Measurements from ENCODE around the gene FAF1. TPM values are rescaled to one million over a fixed set of nuclear protein-coding genes. Genes with fewer than 3 reads are reported as not detected.

The FAF1 gene
- total and polyA plus RNA-seq, 4 donors = 52.9 to 66.9 (median 61.6) TPM

GRCh38 chr1:50659107-50659662 lies 300.9 kb downstream of the FAF1 start:
- Histone ChIP-seq H3K27ac (ENCODE audit: low read depth, low read length) (no peak overlapping the region), H3K27me3 (ENCODE audit: control insufficient read depth, insufficient read depth, low read length) (no peaks in the 10 kb centered on the region), H3K4me1 (ENCODE audit: control insufficient read depth, insufficient read depth, low read length) (no peaks in the 10 kb centered on the region), H3K36me3 (ENCODE audit: control insufficient read depth, insufficient read depth, low read length) (no peaks in the 10 kb centered on the region), H3K9me3 (ENCODE audit: control insufficient read depth, insufficient read depth, low read length) (no peaks in the 10 kb centered on the region), H3K4me3 (ENCODE audit: low read depth, low read length) (no peak overlapping the region)
- no peak for DNase-seq (ENCODE audit: low read depth in 4 of 6, low spot score in 6 of 6)
- 51% methylated on average over 2 of the region's 2 CpGs for WGBS (ENCODE audit: insufficient coverage)

- no peak overlapping the region for H3K27ac ChIP-seq (ENCODE audit: low read depth, low read length)
- no peaks in the 10 kb centered on the region for H3K9me3 ChIP-seq (ENCODE audit: control insufficient read depth, insufficient read depth, low read length)
- DNase-seq (ENCODE audit: low read depth in 4 of 6, low spot score in 6 of 6) = no peak
- H3K4me3 ChIP-seq (ENCODE audit: low read depth, low read length) = no peak overlapping the region
- no peaks in the 10 kb centered on the region for H3K27me3 ChIP-seq (ENCODE audit: control insufficient read depth, insufficient read depth, low read length)
- H3K4me1 ChIP-seq (ENCODE audit: control insufficient read depth, insufficient read depth, low read length) = no peaks in the 10 kb centered on the region
- WGBS (ENCODE audit: insufficient coverage) = no CpG with 5 or more reads among the region's 2 CpGs
- no peaks in the 10 kb centered on the region for H3K36me3 ChIP-seq (ENCODE audit: control insufficient read depth, insufficient read depth, low read length)
Observed at GRCh38 chr1:50658459-50659076, 301.5 kb downstream of the FAF1 start.

GRCh38 chr1:50656931-50657330 lies 303.1 kb downstream of the FAF1 start:
- no peak overlapping the region for H3K4me3 ChIP-seq (ENCODE audit: low read depth, low read length)
- H3K27ac ChIP-seq (ENCODE audit: low read depth, low read length) = no peak overlapping the region
- H3K27me3 ChIP-seq (ENCODE audit: control insufficient read depth, insufficient read depth, low read length) = no peaks in the 10 kb centered on the region
- no peaks in the 10 kb centered on the region for H3K36me3 ChIP-seq (ENCODE audit: control insufficient read depth, insufficient read depth, low read length)
- H3K9me3 ChIP-seq (ENCODE audit: control insufficient read depth, insufficient read depth, low read length) = no peaks in the 10 kb centered on the region
- DNase-seq (ENCODE audit: low read depth in 4 of 6, low spot score in 6 of 6) = no peak
- WGBS (ENCODE audit: insufficient coverage) = 100% methylated on average over 1 of the region's 3 CpGs
- H3K4me1 ChIP-seq (ENCODE audit: control insufficient read depth, insufficient read depth, low read length) = no peaks in the 10 kb centered on the region

GRCh38 chr1:50651476-50652263 lies 308.4 kb downstream of the FAF1 start:
- Histone ChIP-seq H3K27me3 (ENCODE audit: control insufficient read depth, insufficient read depth, low read length) (no peaks in the 10 kb centered on the region), H3K4me3 (ENCODE audit: low read depth, low read length) (no peak overlapping the region), H3K4me1 (ENCODE audit: control insufficient read depth, insufficient read depth, low read length) (no peaks in the 10 kb centered on the region), H3K36me3 (ENCODE audit: control insufficient read depth, insufficient read depth, low read length) (no peaks in the 10 kb centered on the region), H3K9me3 (ENCODE audit: control insufficient read depth, insufficient read depth, low read length) (no peaks in the 10 kb centered on the region), H3K27ac (ENCODE audit: low read depth, low read length) (no peak overlapping the region)
- WGBS (ENCODE audit: insufficient coverage) = 60% methylated on average over 1 of the region's 3 CpGs
- peak in 1 of 6 donors; percentile 35 for DNase-seq (ENCODE audit: low read depth in 4 of 6, low spot score in 6 of 6)

DNA sequence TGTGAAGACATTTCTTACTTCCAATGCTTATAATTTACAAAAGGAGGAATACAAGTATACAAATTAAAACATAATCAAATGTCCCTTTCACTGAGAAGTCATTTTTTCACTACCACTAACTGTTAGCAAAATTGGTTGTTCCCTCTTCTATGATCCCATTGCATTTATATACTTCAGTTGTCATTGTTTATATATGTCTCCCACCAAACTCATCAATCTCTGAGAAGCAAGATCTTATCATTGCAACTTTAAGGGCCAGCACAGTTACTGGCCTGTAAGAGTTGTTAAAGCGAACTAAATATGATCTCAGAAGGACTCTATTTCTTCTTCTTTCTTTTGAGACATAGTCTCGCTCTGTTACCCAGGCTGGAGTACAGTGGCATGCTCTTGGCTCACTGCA lies 313.5 kb downstream of the FAF1 start:
- no peak overlapping the region for H3K27ac ChIP-seq (ENCODE audit: low read depth, low read length)
- 92% methylated on average over 2 of the region's 2 CpGs for WGBS (ENCODE audit: insufficient coverage)
- H3K4me3 ChIP-seq (ENCODE audit: low read depth, low read length) = no peak overlapping the region
- no peak for DNase-seq (ENCODE audit: low read depth in 4 of 6, low spot score in 6 of 6)
- no peaks in the 10 kb centered on the region for H3K36me3 ChIP-seq (ENCODE audit: control insufficient read depth, insufficient read depth, low read length)
- no peaks in the 10 kb centered on the region for H3K27me3 ChIP-seq (ENCODE audit: control insufficient read depth, insufficient read depth, low read length)
- no peaks in the 10 kb centered on the region for H3K9me3 ChIP-seq (ENCODE audit: control insufficient read depth, insufficient read depth, low read length)
- peaks cover 5% of the 10 kb centered on the region for H3K4me1 ChIP-seq (ENCODE audit: control insufficient read depth, insufficient read depth, low read length)

- WGBS (ENCODE audit: insufficient coverage) = no CpG with 5 or more reads among the region's 1 CpG
Observed at GRCh38 chr1:50645139-50645538, 314.9 kb downstream of the FAF1 start.

GRCh38 chr1:50644447-50645105 lies 315.5 kb downstream of the FAF1 start:
- DNase-seq (ENCODE audit: low read depth in 4 of 6, low spot score in 6 of 6) = no peak
- Histone ChIP-seq H3K4me3 (ENCODE audit: low read depth, low read length) (no peak overlapping the region), H3K4me1 (ENCODE audit: control insufficient read depth, insufficient read depth, low read length) (peaks cover 5% of the 10 kb centered on the region), H3K27me3 (ENCODE audit: control insufficient read depth, insufficient read depth, low read length) (no peaks in the 10 kb centered on the region), H3K27ac (ENCODE audit: low read depth, low read length) (peak overlapping the region; percentile 38), H3K36me3 (ENCODE audit: control insufficient read depth, insufficient read depth, low read length) (no peaks in the 10 kb centered on the region), H3K9me3 (ENCODE audit: control insufficient read depth, insufficient read depth, low read length) (no peaks in the 10 kb centered on the region)
- 82% methylated on average over 2 of the region's 2 CpGs for WGBS (ENCODE audit: insufficient coverage)

More at GRCh38 chr1:50645139-50645538, 314.9 kb downstream of the FAF1 start:
- H3K27me3 ChIP-seq (ENCODE audit: control insufficient read depth, insufficient read depth, low read length) = no peaks in the 10 kb centered on the region
- no peaks in the 10 kb centered on the region for H3K9me3 ChIP-seq (ENCODE audit: control insufficient read depth, insufficient read depth, low read length)
- no peaks in the 10 kb centered on the region for H3K36me3 ChIP-seq (ENCODE audit: control insufficient read depth, insufficient read depth, low read length)
- H3K4me3 ChIP-seq (ENCODE audit: low read depth, low read length) = no peak overlapping the region
- no peak for DNase-seq (ENCODE audit: low read depth in 4 of 6, low spot score in 6 of 6)
- H3K27ac ChIP-seq (ENCODE audit: low read depth, low read length) = peak overlapping the region; percentile 19
- H3K4me1 ChIP-seq (ENCODE audit: control insufficient read depth, insufficient read depth, low read length) = peaks cover 5% of the 10 kb centered on the region

GRCh38 chr1:50637460-50637859 lies 322.6 kb downstream of the FAF1 start:
- no peaks in the 10 kb centered on the region for H3K9me3 ChIP-seq (ENCODE audit: control insufficient read depth, insufficient read depth, low read length)
- H3K27me3 ChIP-seq (ENCODE audit: control insufficient read depth, insufficient read depth, low read length) = no peaks in the 10 kb centered on the region
- H3K4me1 ChIP-seq (ENCODE audit: control insufficient read depth, insufficient read depth, low read length) = no peaks in the 10 kb centered on the region
- no peak overlapping the region for H3K27ac ChIP-seq (ENCODE audit: low read depth, low read length)
- no peaks in the 10 kb centered on the region for H3K36me3 ChIP-seq (ENCODE audit: control insufficient read depth, insufficient read depth, low read length)
- no peak overlapping the region for H3K4me3 ChIP-seq (ENCODE audit: low read depth, low read length)
- WGBS (ENCODE audit: insufficient coverage) = no CpG with 5 or more reads among the region's 1 CpG
- DNase-seq (ENCODE audit: low read depth in 4 of 6, low spot score in 6 of 6) = no peak

DNA sequence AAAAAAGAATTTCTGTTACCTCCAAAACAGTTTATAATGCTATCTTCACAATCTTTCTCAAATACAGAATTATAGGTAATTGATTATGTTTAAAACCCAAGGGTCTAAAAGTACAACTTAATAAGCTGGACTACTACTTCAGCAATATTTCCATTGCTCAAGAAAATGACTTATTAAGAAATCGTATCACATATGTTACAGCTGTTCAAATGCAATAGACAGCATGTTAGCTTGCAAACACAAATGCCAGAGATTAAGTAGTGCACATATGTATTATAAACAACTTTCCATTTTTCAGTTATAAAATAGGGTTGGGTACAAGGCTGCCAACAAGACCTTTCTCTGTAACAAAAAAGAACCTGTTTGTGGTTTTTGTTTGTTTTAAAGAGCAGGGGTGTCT lies 325.8 kb downstream of the FAF1 start:
- Histone ChIP-seq H3K27ac (ENCODE audit: low read depth, low read length) (no peak overlapping the region), H3K27me3 (ENCODE audit: control insufficient read depth, insufficient read depth, low read length) (no peaks in the 10 kb centered on the region), H3K9me3 (ENCODE audit: control insufficient read depth, insufficient read depth, low read length) (no peaks in the 10 kb centered on the region), H3K4me3 (ENCODE audit: low read depth, low read length) (no peak overlapping the region), H3K36me3 (ENCODE audit: control insufficient read depth, insufficient read depth, low read length) (no peaks in the 10 kb centered on the region), H3K4me1 (ENCODE audit: control insufficient read depth, insufficient read depth, low read length) (no peaks in the 10 kb centered on the region)
- no CpG with 5 or more reads among the region's 1 CpG for WGBS (ENCODE audit: insufficient coverage)
- DNase-seq (ENCODE audit: low read depth in 4 of 6, low spot score in 6 of 6) = no peak

All from spinal cord (tissue), 10 donors.